GM21825 (cell line): ENCODE measurements around the gene PRKACA.

Experiments
- ATAC-seq: cut with Tn5 transposase; IDR thresholded peaks from one replicate; pipeline ENCODE4 v1.9.1; 2021; ENCODE audit warnings: mild to moderate bottlenecking, moderate library complexity; ENCODE audit not compliant: unreplicated experiment

The PRKACA gene

DNA sequence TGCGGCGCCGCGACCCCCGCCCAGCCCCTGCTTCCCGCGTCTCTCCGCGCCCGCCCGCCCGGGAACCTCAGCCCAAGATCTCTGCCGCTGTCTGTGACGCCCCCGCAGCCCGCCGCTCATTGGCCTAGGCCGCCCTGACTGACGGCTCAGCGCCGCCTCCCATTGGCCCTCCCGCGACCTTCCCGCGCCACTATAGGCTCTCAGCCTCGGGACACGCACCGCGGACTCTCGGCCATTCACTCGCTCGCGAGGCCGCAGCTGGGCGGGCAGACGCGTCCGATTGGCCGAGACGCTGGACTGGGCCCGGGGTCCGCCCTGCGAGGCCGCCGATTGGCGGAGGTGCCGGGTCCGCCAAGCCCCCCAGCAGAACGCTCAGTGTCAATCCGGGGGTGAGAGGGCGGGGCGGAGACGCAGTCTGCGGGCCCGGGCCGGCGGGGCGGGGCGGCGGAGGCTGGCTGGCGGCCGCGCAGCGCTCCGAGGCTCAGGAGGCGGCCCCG lies at the start of gene PRKACA:
PRKACA (minus strand) TSS at position 95 of the 497 bp plus-strand sequence. CDS start 215 bp downstream, outside the sequence.
- ATAC-seq, result peak; percentile 81

GRCh38 chr19:14166999-14167575 lies 49.5 kb upstream of the PRKACA start:
- ATAC-seq, result no peak

- no peak for ATAC-seq
These were observed 48.6 kb upstream of the PRKACA start for GRCh38 chr19:14165990-14166830.

- no peak for ATAC-seq
These were observed 47.3 kb upstream of the PRKACA start for GRCh38 chr19:14164724-14165493.

DNA sequence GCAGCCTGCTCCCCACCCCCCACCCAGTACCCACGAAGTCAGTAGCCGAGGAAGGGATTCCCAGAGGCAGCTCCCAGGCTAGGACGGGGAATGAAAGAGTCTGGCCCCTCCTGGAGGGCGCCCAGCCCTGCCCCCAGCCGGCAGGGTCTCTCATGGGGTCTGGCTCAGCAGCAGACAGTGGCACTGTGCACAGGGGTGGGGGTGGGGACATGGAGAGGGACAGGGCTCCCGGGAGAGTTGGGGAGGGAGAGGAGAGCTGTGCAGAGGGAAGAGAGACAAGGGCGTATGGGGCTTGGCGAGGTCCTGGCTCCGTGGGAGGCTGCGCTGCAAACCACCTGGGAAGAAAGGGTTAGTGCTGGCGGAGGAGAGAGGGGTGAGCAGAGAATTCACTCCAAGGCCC lies 46.5 kb upstream of the PRKACA start:
- ATAC-seq, result no peak

GRCh38 chr19:14162871-14163297 lies 45.3 kb upstream of the PRKACA start:
- no peak for ATAC-seq

DNA sequence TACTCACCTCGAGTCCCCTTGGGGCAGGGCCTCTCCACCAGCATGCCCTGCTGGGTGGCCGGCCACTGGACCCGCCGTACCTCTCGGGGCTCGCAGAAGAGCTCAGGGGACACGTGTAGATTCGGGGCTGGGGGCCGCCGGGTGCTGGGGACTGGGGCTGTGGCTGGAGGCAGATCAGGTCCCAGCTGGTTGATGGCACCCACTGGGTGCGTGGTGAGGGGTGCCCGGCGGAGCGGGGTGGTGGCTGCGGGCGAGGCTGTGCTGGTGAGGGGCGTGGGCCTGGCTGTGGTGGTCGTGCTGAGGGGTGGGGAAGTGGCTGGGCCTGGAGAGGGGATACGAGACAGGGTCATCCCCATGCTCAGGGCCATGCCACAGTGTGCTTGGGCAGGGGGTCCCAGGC lies 43.7 kb upstream of the PRKACA start:
- ATAC-seq, result no peak

DNA sequence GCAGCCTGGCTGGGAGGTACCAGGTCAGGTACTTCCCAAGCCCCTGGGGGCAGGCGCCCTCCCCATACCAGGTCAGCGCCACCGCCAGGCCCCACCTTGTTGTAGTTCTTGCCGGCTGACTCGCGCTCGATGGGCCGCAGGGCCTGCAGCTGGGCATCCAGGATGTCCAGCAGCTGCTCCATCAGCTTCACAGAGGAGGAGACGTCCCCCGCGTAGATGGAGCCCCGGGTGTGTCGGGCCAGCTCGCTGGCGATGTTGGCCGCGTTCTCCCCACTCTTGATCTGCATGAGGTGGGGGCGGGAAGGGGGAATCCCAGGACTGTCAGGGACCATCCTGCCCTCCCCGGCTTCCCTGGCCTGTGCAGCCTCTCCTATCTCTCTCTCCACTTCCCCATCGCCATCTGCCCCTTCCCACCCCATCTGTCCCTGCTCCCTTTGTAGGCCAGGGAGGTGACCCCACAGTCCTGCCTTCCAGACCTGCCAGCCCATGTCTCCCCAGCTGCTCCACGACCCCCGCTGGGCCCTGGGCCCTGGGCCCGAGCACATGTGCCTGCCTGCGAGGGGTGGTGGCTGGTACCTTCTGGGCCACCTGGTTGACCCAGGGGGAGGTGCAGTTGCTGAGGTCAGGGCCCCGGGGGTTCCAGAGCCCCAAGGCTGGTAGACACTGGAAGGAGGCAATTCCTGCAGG lies 42.6 kb upstream of the PRKACA start:
- no peak for ATAC-seq

DNA sequence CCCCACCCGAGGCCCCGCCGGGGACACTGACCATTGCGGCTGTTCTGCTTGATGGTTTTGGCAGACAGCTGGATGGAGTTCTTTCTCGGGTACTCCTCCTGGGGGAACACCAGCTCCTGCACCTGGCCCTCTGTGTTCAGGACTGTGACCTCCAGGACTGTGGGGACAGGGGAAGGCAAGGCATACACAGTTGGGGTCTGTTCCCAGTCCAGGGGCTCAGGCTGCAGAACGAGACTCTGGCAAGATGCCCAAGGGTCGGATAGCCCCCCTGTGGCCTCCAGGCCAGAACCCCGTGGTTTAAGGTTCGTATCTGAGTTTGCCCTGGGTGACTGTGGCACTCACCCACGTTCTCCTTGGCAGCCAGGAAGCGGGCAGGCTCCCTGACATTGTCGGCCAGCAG lies 41.5 kb upstream of the PRKACA start:
- no peak for ATAC-seq

DNA sequence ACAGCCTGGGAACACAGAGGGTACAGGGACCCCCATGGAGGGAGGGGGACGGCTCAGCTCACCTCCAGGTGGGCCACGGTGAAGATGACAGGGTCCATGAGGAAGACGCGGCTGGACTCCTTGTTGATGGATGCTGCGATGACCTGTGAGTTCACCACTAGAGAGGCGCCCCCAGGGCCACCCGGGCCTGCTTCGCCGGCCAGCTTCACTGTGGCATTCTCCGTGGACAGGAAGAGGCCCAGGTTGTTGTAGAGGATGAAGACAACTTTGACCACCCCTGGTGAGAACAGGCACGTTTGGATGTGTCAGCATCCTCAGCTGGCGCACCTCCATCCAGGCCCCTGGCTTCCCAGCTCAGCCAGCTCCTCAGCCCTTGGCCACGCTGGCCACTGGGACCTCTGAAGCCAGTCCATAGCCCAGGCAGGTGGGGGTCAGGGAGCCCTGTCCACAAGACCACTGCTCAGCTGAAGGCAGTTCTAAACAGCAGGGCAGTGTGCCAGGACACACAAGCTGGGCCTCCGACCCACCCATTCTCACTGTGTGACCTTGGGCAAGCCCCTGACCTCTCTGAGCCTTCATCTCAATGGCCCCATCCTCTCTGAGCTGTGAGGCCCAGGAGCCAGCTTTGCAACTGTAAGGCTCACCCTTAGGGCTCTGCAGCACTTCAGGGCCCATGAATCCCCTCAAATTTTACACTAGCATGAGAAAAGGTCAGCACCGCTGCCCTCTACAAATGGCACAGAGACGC lies 40.9 kb upstream of the PRKACA start:
- ATAC-seq, result no peak

DNA sequence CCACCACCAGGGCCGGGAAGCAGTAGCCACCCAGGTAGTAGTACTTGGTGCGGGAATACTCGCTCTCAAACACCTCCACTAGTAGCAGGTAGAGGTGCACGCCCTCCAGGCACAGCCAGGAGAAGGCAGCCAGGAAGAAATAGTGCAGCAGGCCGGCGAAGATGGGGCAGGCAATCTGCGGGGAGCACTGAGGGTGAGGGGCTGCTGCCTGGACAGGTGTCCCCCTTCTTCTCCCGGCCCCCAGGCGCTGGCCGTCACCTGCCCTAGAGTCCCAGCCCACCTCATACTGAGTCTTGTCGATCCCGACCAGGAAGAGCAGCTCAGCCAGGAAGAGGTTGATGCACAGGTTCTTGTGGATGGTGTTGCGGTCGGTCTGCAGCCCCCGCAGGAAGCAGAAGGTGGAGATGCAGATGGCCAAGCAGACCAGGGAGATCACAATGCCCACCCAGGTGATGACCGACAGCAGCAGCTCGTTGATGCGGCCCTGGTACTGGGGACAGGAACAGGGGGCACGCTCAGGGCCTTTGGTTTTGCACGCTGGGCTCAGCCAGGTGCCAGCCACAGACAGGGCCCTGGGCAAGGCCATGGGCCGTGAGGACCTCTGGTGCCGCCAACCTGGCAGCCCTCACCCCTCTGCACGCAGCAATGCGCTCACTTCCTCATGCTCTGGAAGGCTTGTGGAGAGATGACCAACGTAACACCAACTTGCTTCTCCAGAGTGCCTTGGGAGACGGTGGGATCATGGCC lies 39.6 kb upstream of the PRKACA start:
- no peak for ATAC-seq

DNA sequence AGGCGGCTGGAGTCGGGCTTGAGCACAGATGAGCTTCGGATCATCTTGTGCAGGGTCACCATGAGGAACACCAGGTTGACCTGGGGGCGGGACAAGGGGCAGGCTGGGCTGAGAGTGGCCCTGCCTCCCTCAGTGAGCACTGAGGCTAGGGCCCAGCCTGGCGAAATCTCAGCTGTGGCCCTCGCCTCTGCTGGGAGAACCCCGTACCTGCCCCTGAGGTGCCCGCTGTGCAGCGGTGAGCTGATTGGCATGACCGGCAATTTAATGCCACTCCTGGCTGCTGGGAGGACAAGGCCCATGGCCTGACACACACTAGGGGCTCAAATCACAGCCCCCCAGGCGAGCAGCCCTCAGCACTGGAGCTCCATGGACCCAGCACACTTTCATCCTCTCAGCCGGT lies 38.6 kb upstream of the PRKACA start:
- no peak for ATAC-seq

DNA sequence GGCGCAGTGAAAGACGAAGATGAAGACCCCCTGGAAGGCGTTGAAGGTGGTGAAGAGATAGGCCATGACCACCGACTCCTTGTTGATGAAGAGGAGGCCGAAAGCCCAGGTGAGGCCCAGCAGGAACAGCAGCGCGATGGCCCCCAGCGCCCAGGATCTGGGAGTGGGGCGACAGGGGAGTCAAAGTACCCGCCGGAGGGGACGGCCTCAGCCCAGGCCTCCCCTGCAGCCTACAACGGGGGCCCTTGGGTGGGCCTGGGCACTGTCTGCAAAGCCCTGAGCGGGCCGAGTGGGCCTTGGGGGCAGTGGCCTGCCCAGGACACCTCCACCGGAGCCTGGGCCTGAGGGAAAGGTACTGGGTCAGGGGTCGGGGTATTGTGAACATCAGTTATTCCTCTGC lies 37.8 kb upstream of the PRKACA start:
- no peak for ATAC-seq

GRCh38 chr19:14152713-14153112 lies 35.2 kb upstream of the PRKACA start:
- ATAC-seq, result no peak

DNA sequence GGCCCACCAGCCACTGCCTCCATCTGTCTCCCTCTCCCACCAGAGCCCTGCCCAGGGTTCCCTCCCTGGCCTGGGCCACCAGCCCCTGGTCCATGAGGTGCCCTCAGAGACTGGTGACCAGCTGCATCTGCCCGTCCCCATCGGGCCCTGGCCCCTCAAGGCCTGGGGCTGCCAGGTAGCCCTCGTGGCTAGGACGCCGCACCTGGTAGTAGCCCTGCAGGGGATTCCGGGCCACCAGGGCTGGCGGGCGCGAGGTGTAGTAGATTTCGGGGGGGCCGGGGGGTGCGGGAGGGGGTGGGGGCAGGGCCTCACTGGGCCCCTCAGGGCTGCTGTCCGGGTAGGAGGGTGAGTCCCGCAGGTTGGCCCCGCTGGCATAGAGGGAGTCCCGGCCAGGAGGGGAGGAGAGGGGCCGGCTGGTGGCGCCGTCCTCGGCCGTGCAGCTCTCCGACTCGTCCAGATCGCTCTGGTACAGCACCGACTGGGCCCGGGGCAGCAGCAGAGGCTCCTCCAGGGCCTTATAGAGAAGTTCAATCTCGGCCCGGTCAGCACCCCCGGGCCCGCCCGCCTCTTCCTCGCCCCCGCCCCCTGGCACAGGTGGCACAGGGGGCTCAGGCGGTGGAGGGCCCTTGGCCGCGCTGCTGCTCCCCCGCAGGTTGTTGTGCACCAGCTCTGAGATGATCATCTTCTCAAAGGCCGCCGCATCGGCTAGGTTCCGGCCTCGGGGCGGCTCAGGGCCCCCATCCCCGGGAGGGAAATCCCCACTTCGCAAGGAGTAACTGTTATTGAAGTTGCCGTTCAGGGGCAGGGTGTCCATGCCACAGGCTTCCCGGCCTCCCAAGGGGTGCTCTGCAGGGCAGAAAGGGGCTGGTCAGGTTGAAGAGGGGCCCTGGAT lies 33.5 kb upstream of the PRKACA start:
- ATAC-seq, result no peak

DNA sequence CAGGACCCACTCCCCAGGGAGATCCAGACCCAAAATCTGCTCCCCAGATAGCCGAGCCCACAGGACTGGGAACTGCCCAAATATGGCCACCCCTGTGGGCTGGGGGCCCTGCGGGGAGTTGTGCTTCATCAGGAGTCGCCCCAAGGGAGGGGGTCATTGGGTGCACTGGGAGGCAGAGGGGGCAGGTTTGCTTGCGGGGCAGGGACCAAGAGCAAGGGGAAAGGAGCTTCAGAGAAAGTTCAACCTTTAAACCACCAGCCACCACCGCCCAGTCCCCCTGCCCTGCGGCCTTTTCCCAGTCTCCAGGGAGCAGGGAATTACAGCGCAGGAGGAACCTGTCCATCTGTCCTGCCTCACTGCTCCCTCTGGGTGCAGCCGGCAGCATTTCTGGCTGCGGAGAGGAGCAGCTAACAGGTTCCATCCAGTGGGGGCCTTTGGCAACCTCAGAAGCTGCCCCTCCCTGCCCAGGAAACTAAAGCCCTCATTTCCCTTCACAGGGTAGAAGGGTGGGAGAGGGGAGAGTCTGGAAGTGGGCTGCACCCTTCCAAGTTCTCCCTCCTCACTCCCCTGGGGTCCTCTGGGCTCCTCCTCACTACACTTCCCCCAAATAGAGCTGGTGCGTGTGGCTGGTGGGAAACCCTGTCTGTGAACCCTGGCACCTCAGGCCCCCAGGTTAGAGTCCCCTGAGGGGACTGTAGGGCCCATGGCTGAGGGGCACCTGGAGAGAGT lies 32.6 kb upstream of the PRKACA start:
- no peak for ATAC-seq

DNA sequence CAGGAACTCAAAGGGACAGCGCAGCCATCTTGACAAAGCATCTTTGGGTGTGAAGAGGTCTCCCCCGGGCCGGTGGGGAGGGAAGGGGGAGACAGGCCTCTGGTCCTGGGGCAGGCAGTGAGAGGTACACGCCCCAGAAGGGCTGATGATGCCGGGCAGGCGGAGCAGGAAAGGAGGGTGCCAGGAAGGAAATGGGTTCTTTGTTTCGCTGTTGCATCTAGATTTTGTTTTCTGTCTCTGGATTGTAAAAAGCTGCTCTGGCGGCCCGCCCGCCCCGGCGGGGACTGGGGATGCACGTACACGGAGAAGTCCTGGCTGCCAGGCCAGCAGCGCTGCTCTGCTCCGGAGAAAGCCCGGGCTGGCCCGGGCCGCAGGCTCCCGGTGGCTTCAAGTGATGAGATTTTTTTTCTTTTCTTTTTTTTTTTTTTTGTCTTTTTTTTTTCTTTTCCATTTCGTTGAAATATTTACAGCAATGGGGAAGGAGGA lies 32.0 kb upstream of the PRKACA start:
- ATAC-seq, result no peak
